Endothelial cell (in vitro differentiated cells): ENCODE results near the gene ACOXL. TPM values are rescaled to one million over a fixed set of nuclear protein-coding genes. Genes with fewer than 3 reads are reported as not detected.

ENCODE experiments used
- DNase-seq: peaks from one replicate; pipeline ENCODE4 v3.0.0; 2021; ENCODE audit warnings: low spot score
- H3K27ac Mint-ChIP-seq: one replicate; pipeline ENCODE4 v1.8.0; 2021; ENCODE audit warnings: mixed read lengths, inconsistent platforms; ENCODE audit not compliant: unreplicated experiment
- H3K27me3 Mint-ChIP-seq: one replicate; pipeline ENCODE4 v1.8.0; 2021; ENCODE audit warnings: mild to moderate bottlenecking, moderate library complexity, mixed read lengths, inconsistent platforms; ENCODE audit not compliant: unreplicated experiment
- H3K36me3 Mint-ChIP-seq: one replicate; pipeline ENCODE4 v1.8.0; 2021; ENCODE audit warnings: mild to moderate bottlenecking, low read depth, mixed read lengths, inconsistent platforms; ENCODE audit not compliant: unreplicated experiment
- H3K4me1 Mint-ChIP-seq: one replicate; pipeline ENCODE4 v1.8.0; 2021; ENCODE audit warnings: mild to moderate bottlenecking, mixed read lengths, inconsistent platforms; ENCODE audit not compliant: unreplicated experiment
- H3K4me3 Mint-ChIP-seq: one replicate; pipeline ENCODE4 v1.8.0; 2021; ENCODE audit warnings: mild to moderate bottlenecking, mixed read lengths, inconsistent platforms; ENCODE audit not compliant: unreplicated experiment
- H3K9me3 Mint-ChIP-seq: one replicate; pipeline ENCODE4 v1.8.0; 2021; ENCODE audit warnings: mixed read lengths, inconsistent platforms; ENCODE audit not compliant: unreplicated experiment
- CTCF ChIP-seq: fragments of 200-600 bp; sonication (generic); IDR thresholded peaks from one replicate; pipeline ENCODE4 v1.5.0; 2021; ENCODE audit warnings: antibody characterized with exemption; ENCODE audit not compliant: unreplicated experiment
- total RNA-seq: library from RNA; stranded (reverse); fragmentation: NEBNext Ultra II Directional; extraction: Animal tissue kit (Norgen Biotek cat#: 25700); gene quantifications from one replicate; pipeline ENCODE4 v1.2.1, GENCODE V29; 2021; ENCODE audit not compliant: unreplicated experiment

ACOXL gene
- total RNA-seq, 1 donor from 2014 or later, result 0.44 TPM

- no peak for DNase-seq
- no peaks in the 10 kb centered on the region for H3K4me1 Mint-ChIP-seq
- no peak for TF ChIP-seq CTCF
- H3K36me3 Mint-ChIP-seq, result no peaks in the 10 kb centered on the region
- peaks cover 3% of the 10 kb centered on the region for H3K27me3 Mint-ChIP-seq
- H3K9me3 Mint-ChIP-seq, result no peaks in the 10 kb centered on the region
- no peak overlapping the region for H3K4me3 Mint-ChIP-seq
- no peak overlapping the region for H3K27ac Mint-ChIP-seq
Observed at GRCh38 chr2:110768591-110768990, 36.2 kb downstream of the ACOXL start.

- DNase-seq, result no peak
- no peaks in the 10 kb centered on the region for H3K36me3 Mint-ChIP-seq
- H3K27me3 Mint-ChIP-seq, result peaks cover 3% of the 10 kb centered on the region
- H3K27ac Mint-ChIP-seq, result no peak overlapping the region
- H3K9me3 Mint-ChIP-seq, result no peaks in the 10 kb centered on the region
- no peaks in the 10 kb centered on the region for H3K4me1 Mint-ChIP-seq
- no peak overlapping the region for H3K4me3 Mint-ChIP-seq
- no peak for TF ChIP-seq CTCF
Observed at GRCh38 chr2:110770404-110770958, 38.1 kb downstream of the ACOXL start.

- no peak for DNase-seq
- Mint-ChIP-seq H3K36me3 (no peaks in the 10 kb centered on the region), H3K9me3 (no peaks in the 10 kb centered on the region), H3K4me3 (no peak overlapping the region), H3K4me1 (no peaks in the 10 kb centered on the region), H3K27me3 (peaks cover 3% of the 10 kb centered on the region), H3K27ac (no peak overlapping the region)
- TF ChIP-seq CTCF, result no peak
Observed at GRCh38 chr2:110770959-110771431, 38.6 kb downstream of the ACOXL start.

- Mint-ChIP-seq H3K4me1 (no peaks in the 10 kb centered on the region), H3K4me3 (no peak overlapping the region), H3K27ac (no peak overlapping the region), H3K9me3 (no peaks in the 10 kb centered on the region), H3K36me3 (no peaks in the 10 kb centered on the region), H3K27me3 (peaks cover 5% of the 10 kb centered on the region)
- no peak for TF ChIP-seq CTCF
- DNase-seq, result no peak
Observed at GRCh38 chr2:110771547-110772382, 39.4 kb downstream of the ACOXL start.

- no peak overlapping the region for H3K4me3 Mint-ChIP-seq
- H3K4me1 Mint-ChIP-seq, result no peaks in the 10 kb centered on the region
- TF ChIP-seq CTCF, result no peak
- peaks cover 5% of the 10 kb centered on the region for H3K27me3 Mint-ChIP-seq
- H3K36me3 Mint-ChIP-seq, result no peaks in the 10 kb centered on the region
- no peak for DNase-seq
- H3K27ac Mint-ChIP-seq, result no peak overlapping the region
- H3K9me3 Mint-ChIP-seq, result no peaks in the 10 kb centered on the region
Observed at GRCh38 chr2:110772383-110772755, 40.0 kb downstream of the ACOXL start.
